ENCODE measurements around the gene SLC39A1. TPM values are rescaled to one million over a fixed set of nuclear protein-coding genes. Genes with fewer than 3 reads are reported as not detected.

SLC39A1 gene
- total and polyA plus RNA-seq, 9 of the 15 experiments (the other 6 are each of a cell fraction or from before 2014, with no cell fraction given), result 9.9 to 81.1 (median 62.7) TPM

- no peak for DNase-seq (ENCODE audit: extremely low read depth in 1 of 4, low spot score in 3 of 4)
- Histone ChIP-seq H3K4me1 (replicated peaks in 1 of 2; ENCODE audit: control insufficient read depth in 2 of 2, insufficient read depth in 2 of 2, low read length in 2 of 2) (peaks cover 30 to 37% of the 10 kb centered on the region in 2 experiments), H3K9ac (ENCODE audit: insufficient read depth in 1 of 2, low read depth in 2 of 2, low read length in 2 of 2) (peak overlapping the region in 1 of 2 experiments; percentile 46; a peak in 1 of 4 replicates), H3K27ac (ENCODE audit: extremely low read depth, low read depth, low read length) (no peak overlapping the region), H3K9me1 (ENCODE audit: control insufficient read depth, insufficient read depth, low read length) (no peaks in the 10 kb centered on the region), H3K36me3 (ENCODE audit: control insufficient read depth, insufficient read depth, low read length) (peaks cover 28% of the 10 kb centered on the region; the same call in 2 of the 3 replicates), H3K4me3 (no peak overlapping the region), H3K4me2 (ENCODE audit: insufficient read depth, low read length) (no peak overlapping the region; the same call in 1 of the 2 replicates), H3K79me2 (ENCODE audit: control insufficient read depth, insufficient read depth, low read length) (peaks cover 69% of the 10 kb centered on the region), H3K9me3 (replicated peaks; ENCODE audit: control insufficient read depth, insufficient read depth, low read depth, low read length) (no peaks in the 10 kb centered on the region), H4K20me1 (replicated peaks; ENCODE audit: control insufficient read depth, insufficient read depth, low read length) (peaks cover 9% of the 10 kb centered on the region; the same call in 1 of the 2 replicates), H3K27me3 (ENCODE audit: control insufficient read depth in 2 of 2, insufficient read depth in 2 of 2, low read length in 2 of 2) (no peaks in the 10 kb centered on the region), H2AFZ (ENCODE audit: low read depth, low read length) (no peak overlapping the region)
- in situ Hi-C loops (cut with MboI) (no loop called here), intact Hi-C loops (cut with micrococcal nuclease) (no loop called here)
- POLR2A ChIA-PET, result interaction anchor here (1.1 to 4.9 kb wide), 6 partner anchors 13 to 37 kb away, joined by 4 to 39 read pairs (median 10); partner anchors contain the start of genes DENND4B, GATAD2B, JTB and RPS27
- no peak for ATAC-seq
- BruUV-seq (replicated peaks), result no TSS peak
- CTCF ChIA-PET (ENCODE audit: low intra/inter-chr PET ratio), result no interaction called here
- FAIRE-seq, result no peak
- TF ChIP-seq RBFOX2 (IDR thresholded peaks at IDR 0.05; ENCODE audit: low read depth, low read length), result peak; percentile 38
- TF ChIP-seq TRIM24 (IDR thresholded peaks at IDR 0.05), result no peak
- no peak for TF ChIP-seq FOXJ2 (tag; IDR thresholded peaks at IDR 0.05)
- no peak for TF ChIP-seq U2AF2 (optimal IDR thresholded peaks at IDR 0.05; ENCODE audit: low read depth, low read length)
- 0 out of 2 replicates have a peak, but pooled peaks have one; percentile 21 for TF ChIP-seq POLR2G (IDR thresholded peaks at IDR 0.05; ENCODE audit: low read depth, low read length)
- no peak for TF ChIP-seq HMGN3 (IDR thresholded peaks at IDR 0.05; ENCODE audit: borderline replicate concordance, extremely low read depth, insufficient read length, low read depth, low read length)
- TF ChIP-seq, protein P1, sequence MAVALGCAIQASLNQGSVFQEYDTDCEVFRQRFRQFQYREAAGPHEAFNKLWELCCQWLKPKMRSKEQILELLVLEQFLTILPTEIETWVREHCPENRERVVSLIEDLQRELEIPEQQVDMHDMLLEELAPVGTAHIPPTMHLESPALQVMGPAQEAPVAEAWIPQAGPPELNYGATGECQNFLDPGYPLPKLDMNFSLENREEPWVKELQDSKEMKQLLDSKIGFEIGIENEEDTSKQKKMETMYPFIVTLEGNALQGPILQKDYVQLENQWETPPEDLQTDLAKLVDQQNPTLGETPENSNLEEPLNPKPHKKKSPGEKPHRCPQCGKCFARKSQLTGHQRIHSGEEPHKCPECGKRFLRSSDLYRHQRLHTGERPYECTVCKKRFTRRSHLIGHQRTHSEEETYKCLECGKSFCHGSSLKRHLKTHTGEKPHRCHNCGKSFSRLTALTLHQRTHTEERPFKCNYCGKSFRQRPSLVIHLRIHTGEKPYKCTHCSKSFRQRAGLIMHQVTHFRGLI (CRISPR knock-in tag; IDR thresholded peaks at IDR 0.05), result no peak
- TF ChIP-seq ATF7 (IDR thresholded peaks at IDR 0.05), result no peak
- WGBS (ENCODE audit: insufficient coverage, low coverage, missing lambda C conversion rate), result 89% methylated on average over 11 of the region's 11 CpGs
Observed at GRCh38 chr1:153960206-153960605, 3.1 kb downstream of the SLC39A1 start.
